D341Med (cell line): ENCODE results near the gene CRYM.
"Not testable (repeated sequence)": the region's sequence is repeated elsewhere in the genome, so short reads cannot be mapped to it uniquely, and the experiment has no call there.

Experiments
- DNase-seq: peaks from one replicate; pipeline ENCODE4 v3.0.0; 2012; ENCODE audit warnings: low spot score

The CRYM gene

DNA sequence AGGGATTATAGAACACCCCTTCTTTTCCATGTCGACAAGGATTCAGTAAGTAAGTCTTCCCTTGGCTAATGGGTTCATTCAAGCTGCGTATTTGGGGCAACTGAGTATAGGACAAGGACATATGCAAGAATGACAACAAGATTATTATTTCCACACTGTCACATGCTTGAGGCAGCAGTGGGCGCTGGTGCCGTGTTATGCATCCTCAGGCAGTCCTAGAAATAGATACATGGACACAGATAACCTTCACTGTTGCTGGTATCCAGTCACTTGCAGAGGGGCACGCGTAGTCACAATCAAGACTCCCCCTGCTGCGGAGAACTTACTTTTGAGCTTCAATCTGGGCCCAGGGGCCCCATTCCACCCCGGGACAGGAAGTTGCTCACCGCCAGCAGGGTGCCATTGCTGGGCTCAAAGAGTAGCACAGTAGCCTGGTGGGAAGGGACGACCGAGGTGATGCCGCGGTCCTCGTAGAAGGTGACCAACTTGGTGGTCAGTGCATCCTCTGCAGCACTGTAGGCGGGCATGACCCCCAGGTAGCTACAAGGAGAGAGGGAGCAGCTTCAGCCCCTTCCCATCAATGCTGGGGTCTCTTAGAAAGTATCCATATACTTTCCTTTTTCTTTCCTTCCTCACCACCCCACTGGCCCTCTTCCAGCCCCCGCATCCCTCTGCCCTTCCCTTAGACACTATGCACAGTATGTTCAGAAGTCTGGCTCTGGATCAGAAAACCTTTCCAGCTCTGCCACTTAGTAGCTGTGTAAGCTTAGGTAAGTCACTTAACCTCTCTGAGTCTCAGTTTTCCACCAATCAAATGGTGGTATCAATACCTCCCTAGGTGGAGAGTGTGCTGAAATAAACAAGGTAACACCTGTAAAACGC lies 804 bp downstream of the CRYM start:
- DNase-seq: no peak

GRCh38 chr16:21276090-21276489 lies 2.0 kb downstream of the CRYM start:
- DNase-seq: no peak

GRCh38 chr16:21275529-21275928 lies 2.6 kb downstream of the CRYM start:
- DNase-seq: no peak

GRCh38 chr16:21274172-21274726 lies 3.8 kb downstream of the CRYM start:
- DNase-seq: no peak

GRCh38 chr16:21272763-21273162 lies 5.3 kb downstream of the CRYM start:
- not testable (repeated sequence) for DNase-seq

DNA sequence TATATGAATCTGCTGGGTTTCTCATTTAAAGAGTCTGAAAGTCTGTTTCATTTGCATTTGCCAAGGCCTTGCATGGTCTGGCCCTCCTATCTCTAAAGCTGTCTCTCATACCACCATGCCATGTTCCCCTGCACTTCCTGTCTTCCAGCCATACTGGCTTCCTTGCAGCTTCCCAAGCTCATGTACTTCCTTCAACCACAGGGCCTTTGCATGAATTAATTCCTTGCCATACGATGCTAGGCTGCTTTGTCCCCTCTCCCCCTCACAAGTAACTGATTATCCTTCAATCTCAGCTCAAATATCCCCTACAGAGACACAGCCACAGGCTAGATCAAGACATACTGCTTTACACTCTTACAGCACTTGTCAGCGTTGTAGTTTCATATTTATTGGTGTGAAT lies 5.8 kb downstream of the CRYM start:
- DNase-seq: no peak

- no peak for DNase-seq
Observed at GRCh38 chr16:21268236-21268635, 9.9 kb downstream of the CRYM start.

DNA sequence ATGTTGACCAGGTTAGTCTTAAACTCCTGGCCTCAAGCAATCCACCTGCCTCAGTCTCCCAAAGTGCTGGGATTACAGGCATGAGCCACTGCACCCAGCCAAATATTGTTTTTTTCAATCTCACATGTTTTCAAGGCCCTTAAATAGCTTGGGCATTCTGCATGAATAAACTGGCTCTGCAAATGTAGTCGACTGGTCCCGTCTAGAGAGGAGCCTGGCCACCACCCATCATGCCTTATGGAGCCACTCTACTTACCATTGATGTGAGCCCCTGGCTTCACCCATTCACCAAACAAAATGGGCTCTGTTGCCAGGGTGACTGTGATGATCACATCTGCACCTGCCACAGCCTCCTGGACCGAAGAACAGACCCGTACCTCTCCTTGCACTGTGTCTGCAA lies 10.8 kb downstream of the CRYM start:
- DNase-seq: no peak

DNA sequence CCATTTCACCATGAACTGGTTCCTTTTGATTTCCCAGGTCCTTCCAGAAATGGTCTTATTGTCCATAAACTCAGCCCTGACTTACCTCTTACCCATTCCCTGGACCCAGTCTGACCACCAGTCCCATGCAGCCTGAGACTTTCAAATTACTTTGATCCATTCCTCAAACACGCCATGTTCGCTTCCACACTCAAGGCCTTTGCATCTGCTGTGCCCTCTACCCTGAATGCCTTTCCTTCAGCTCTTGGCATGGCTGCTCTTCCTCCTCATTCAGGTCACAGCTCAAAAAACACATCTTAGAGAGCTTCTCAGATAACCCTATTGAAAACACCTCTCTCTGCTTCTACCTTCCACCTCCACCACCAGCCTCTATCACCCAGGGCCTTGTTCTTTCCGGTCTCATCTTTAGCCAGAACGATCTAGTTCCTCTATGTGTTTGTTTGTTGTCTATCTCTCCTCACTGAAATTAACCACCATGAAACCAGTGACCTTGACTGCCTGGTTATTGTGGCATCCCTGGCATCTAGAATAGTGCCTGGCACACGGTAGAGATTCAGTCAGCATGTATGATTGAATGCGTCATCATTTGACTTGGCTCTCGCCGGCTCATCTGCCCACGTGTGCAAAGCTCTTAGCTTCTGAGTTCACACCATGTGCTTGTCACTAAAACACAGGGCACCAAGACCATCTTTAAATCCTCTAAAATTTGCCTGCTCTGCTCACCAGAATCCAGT lies 12.8 kb downstream of the CRYM start:
- DNase-seq: no peak

DNA sequence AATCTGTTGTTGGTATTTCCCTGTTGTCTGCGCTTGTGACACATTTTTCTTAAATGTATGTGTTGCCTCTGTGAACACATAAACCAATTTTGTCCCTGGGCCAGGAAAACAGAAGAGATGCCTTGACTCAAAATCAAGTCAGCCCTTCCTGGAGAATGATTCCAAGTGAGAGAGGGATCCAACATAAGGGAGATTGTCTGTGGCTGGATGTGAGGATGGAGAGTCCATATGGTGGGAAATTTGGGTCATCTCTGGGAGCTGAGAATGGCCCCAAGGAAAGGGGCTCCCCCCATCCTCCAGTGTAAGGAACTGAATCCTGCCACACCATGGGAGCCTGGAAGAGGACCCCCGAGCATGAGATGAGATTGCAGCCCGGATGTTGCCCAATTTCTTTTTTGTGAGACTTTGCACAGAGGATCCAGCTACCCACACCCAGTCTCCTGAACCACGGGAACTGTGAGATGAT lies 13.5 kb downstream of the CRYM start:
- no peak for DNase-seq

DNA sequence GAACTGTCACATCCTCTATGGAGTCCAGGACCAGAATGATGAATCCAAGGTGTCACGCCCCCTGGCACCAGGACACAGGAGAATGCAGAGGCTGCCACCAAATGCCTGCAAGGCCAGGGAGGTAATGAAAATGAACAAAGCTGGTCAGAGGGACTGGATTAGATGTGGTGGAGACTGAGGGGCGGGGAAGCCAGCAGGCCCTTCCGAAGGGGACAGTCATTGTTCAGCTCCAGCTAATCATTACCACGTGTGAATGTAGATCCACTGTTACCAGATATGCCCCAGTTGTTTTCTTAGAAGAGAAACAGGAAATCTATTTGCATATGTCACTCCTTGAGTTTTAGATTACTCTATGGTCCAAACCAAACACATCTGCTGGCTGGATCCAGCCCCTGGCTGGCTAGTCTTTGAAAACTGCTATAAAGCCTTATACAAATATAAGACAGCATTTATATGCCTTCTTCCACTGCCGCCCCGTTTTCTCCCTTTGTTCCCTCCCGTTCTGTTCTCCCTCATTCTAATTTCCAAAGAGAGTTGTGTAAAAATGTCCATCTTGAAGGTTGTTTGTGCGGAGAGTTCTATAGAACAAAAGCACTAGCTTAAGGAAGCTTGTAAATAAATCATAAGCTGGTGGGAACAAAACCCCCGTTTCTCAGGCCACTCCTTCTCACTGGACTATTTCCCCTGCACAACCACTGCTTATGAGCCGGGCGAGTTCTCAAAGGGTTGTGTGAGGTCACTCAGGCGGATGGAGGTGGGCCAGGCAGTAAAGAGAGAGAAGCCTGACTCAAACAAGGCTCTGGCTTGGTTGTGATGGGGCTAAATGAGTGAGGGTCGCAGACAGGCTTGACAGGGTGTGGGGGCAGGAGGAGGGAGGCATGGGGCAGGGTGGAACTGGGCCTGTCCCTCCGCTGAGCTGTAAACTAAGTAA lies 14.2 kb downstream of the CRYM start:
- no peak for DNase-seq

DNA sequence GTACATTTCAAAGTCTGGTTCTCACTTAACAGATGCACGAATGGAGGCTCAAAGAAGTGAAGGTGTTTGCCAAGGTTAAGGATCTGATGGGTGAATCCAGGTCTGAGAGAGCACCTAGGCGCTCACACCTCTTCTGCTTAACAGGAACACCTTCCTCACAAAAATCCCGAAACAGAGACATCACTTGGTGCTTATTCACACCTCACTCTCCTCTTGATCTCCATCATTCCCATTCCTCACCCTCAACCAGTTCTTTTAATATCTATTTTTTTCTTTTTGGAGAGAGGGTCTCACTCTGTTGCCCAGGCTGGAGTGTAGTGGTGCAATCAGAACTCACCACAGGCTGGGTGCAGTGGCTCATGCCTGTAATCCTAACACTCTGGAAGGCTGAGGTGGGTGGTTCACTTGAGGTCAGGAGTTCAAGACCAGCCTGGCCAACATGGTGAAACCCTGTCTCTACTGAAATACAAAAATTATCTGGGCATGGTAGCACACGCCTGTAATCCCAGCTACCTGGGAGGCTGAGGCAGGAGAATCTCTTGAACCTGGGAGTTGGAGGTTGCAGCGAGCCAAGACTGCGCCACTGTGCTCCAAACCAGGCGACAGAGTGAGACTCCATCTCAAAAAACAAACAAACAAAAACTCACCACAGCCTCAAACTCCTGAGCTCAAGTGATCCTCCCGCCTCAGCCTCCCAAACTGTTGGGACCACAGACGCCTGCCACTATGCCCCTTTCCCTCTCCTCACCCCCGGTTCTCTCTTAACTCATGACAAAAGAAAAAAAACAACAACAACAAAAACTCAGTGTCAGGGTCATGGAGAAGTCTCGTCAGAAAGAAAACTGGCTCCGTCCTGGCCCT lies 15.1 kb downstream of the CRYM start:
- no peak for DNase-seq

GRCh38 chr16:21260870-21261791 lies 17.0 kb downstream of the CRYM start:
- DNase-seq: no peak

GRCh38 chr16:21257284-21257683 lies 20.8 kb downstream of the CRYM start:
- no peak for DNase-seq

- no peak for DNase-seq
Observed at GRCh38 chr16:21256636-21257035, 21.5 kb downstream of the CRYM start.

DNA sequence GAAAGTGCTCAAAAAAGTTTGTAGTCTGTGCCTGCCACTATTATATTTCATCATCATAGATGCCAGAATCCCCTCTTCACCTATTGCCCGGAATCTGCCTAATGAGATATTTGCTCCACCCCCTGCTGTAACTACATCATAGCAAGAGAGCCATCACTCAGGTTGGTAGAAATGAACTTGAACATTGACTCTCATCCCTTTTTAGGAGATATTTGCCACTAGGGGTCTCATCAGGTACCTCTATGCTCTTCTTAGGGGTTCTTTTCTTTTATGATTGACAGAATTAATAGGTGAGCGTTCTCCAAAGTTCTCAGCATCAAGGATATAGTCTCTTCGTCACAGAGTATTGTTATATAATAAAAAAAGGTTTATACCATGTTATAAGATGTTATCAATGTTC lies 24.6 kb downstream of the CRYM start:
- DNase-seq: no peak

DNA sequence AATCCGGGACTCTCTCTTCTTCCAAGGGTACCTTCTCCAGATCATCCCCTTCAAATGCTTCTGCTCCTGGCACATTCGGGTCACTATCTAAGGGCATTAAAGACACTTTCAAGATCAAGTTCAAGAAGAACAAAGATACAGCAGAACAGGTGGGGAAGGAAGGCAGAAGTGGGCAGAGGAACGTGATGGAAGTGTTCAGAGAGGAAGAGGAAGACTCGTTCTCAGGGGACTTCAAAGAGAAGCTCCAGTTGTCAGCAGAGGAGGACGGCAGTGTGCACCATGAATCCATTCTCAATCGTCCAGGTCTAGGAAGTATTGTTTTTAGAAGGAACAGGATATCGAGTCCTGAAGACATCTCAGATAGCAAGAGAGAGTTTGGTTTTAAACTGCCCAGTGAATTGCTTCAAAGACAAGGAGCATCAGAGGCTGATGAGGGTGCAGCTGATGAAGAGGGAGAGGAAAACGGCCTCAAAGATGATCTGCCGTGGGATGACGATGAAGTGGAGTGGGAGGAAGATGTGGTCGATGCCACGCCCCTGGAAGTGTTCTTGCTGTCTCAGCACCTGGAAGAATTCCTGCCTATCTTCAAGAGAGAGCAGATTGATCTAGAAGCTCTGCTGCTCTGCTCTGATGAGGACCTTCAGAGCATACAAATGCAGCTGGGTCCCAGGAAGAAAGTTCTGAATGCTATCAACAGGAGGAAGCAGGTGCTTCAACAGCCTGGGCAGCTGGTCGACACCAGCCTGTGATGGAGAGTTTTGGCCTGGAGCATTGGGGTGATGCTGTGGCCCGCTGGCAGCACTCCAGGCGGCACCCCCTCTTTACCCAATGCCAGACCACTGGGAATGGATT lies 27.8 kb downstream of the CRYM start:
- no peak for DNase-seq

- DNase-seq: not testable (repeated sequence)
Observed at GRCh38 chr16:21248179-21248578, 29.9 kb downstream of the CRYM start.
